ENCODE results near the gene OR2V1.
A peak's percentile ranks its signal among the peaks of the same experiment; 100 is the strongest.
"Not testable (repeated sequence)": the region's sequence is repeated elsewhere in the genome, so short reads cannot be mapped to it uniquely, and the experiment has no call there.

Gene OR2V1, protein sequence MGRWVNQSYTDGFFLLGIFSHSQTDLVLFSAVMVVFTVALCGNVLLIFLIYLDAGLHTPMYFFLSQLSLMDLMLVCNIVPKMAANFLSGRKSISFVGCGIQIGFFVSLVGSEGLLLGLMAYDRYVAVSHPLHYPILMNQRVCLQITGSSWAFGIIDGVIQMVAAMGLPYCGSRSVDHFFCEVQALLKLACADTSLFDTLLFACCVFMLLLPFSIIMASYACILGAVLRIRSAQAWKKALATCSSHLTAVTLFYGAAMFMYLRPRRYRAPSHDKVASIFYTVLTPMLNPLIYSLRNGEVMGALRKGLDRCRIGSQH

DNA sequence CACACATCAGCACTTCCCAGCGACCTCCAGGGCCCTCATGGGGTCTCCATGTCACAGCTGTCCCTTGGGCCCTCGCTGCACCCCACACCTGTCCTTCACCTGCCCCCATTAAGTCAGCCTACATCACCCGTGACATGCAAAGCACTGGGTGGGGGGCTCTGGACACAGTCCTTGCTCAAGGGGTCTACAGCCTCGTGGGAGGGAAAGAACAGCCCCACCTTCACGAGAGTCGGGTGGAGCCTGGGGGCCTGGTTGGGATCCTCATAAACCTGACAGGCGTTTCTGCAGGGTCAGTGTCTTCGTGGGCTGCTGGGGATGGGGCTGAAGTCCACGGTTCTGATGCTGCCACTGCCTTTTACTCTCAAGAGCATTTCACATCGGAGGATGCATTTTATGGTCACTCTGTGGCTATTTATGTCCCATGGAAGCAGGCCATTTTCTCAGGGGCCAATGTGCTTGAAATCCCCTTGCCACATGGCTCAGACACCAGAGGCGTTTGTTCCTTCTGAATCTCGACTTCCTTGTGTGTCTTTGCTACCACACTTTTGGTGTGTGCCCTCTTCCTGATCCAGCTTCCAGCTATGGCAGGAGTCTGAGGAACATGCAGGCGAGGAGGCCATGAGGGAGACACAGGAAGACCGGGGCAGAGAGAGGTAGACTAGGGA is at the start of gene OR2V1:
Gene OR2V1 (minus strand): TSS at position 338 of the 665 bp plus-strand sequence. CDS start 5,865 bp downstream, outside the sequence.
- no peak within 1 kb of the TSS for H3K4me3 Mint-ChIP-seq
- ATAC-seq (no peak), DNase-seq (ENCODE audit: low spot score in 2 of 2) (no peak)
- no peaks in the 10 kb centered on the region for H3K36me3 Mint-ChIP-seq
- H3K4me1 Mint-ChIP-seq, result no peaks in the 10 kb centered on the region
- H3K9me3 Mint-ChIP-seq, result no peaks in the 10 kb centered on the region
- no peak within 1 kb of the TSS for H3K27ac Mint-ChIP-seq

DNA sequence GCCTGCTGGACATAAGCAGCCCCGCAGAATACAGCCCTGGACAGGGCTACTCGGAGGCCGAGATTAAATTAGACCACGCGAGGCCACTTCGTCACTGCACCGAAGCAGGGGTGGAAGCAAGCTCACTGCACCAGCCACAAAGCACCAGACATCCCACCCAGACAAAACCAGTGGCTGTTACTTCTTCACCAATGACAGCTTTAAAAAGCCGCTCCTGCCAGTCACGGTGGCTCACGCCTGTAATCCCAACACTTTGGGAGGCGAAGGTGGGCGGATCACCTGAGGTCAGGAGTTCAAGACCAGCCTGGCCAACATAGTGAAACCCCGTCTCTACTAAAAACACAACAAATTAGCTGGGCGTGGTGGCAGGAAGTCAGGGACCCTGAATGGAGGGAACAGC is 46.6 kb upstream of the OR2V1 start:
- Mint-ChIP-seq H3K4me1 (peaks cover 25% of the 10 kb centered on the region), H3K36me3 (peaks cover 15% of the 10 kb centered on the region)
- not testable (repeated sequence) for H3K9me3 Mint-ChIP-seq; DNase-seq (ENCODE audit: low spot score in 2 of 2); H3K4me3 Mint-ChIP-seq; H3K27ac Mint-ChIP-seq; ATAC-seq

DNA sequence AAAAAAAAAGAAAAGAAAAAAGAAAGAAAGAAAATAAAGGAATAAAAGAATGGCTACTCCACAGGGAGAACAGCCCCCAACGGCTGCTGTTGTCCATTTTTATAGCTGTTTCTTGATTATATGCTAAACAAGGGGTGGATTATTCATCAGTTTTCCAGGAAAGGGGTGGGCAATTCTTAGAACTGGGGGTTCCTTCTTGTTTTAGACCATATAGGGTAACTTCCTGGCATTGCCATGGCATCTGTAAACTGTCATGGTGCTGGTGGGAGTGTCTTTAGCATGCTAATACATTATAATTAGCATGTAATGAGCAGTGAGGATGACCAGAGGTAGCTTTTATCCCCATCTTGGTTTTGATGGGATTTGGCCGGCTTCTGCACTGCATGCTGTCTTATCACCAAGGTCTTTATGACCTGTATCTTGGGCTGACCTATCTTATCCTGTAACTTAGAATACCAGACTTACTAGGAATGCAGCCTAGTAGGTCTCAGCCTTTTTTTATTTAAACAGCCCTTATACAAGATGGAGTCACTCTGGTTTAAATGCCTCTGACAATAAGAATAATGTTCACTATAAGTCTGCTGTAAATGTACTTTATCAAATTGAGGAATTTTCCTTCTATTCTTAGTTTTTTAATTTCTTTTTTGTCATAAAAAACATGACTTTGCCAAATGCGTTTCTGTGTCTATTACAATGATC is 45.4 kb upstream of the OR2V1 start:
- no peak overlapping the region for H3K4me3 Mint-ChIP-seq
- no peaks in the 10 kb centered on the region for H3K9me3 Mint-ChIP-seq
- no peak for DNase-seq (ENCODE audit: low spot score in 2 of 2)
- peaks cover 16% of the 10 kb centered on the region for H3K4me1 Mint-ChIP-seq
- no peak overlapping the region for H3K27ac Mint-ChIP-seq
- no peak for ATAC-seq
- H3K36me3 Mint-ChIP-seq, result peaks cover 15% of the 10 kb centered on the region

DNA sequence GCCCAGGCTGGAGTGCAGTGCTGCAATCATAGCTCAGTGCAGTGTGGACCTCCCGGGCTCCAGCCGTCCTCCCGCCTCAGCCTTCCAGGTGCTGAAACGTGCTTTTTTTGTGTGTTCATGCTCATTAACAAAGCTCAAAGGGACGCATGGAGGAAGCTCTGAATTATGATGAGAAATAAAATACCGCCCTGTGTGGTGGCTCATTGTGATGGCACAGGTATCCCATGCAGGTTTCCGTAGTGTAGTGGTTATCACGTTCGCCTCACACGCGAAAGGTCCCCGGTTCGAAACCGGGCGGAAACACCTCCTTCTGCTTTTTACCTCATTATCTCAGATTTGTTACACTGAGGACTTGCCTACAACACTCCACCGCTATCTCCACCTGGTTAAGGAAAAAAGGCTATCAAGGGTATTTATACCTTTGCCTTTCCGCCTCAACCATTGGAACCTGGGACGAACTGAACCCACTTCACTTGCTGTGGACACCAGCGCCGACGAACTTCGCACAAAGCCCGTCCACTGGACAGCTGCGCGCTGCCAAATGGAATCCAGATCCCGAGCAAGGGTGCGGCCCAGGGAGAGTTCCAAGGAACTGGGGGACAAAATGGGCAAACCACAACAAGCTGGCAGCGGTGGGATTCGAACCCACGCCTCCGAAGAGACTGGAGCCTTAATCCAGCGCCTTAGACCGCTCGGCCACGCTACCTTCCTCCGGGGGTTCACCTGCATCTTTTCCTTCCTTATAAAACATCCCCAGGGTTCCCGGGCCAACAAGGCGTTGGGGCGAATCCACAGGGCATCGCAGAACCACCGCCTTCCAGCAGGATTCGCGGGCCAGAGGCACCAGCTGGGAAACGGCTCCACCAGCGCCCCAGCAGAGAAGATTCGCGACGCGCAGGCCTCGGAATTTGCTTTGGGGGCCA is 42.7 kb upstream of the OR2V1 start:
- no peaks in the 10 kb centered on the region for H3K9me3 Mint-ChIP-seq
- H3K4me3 Mint-ChIP-seq, result peak overlapping the region; percentile 72

DNA sequence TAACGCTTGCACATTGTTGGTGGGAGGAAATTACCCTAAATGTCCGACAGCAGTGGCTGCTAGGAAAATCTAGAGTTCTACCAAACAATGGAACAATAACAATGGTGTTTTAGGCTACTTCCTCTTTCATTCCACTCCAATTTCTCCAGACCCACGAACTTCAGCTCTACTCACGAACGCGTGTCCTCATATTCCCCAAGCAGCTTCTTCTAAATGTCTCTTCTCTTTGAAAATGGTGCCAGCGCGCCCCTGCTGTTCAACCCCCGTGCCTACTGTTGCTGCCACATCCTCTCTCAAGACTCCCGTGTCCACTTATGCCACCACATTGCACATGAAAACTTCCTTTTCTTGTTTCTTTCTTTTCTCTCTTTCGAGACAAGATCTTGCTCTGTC is 42.1 kb upstream of the OR2V1 start:
- ATAC-seq (peak; percentile 7), DNase-seq (ENCODE audit: low spot score in 2 of 2) (no peak)
- Mint-ChIP-seq H3K4me3 (peak overlapping the region; percentile 72), H3K36me3 (peaks cover 22% of the 10 kb centered on the region), H3K4me1 (peaks cover 42% of the 10 kb centered on the region), H3K9me3 (no peaks in the 10 kb centered on the region), H3K27ac (peak overlapping the region; percentile 92)

More for the DNA sequence above, 42.7 kb upstream of the OR2V1 start:
- Mint-ChIP-seq H3K4me1 (peaks cover 35% of the 10 kb centered on the region), H3K27ac (peak overlapping the region; percentile 92), H3K36me3 (peaks cover 22% of the 10 kb centered on the region)
- DNase-seq (ENCODE audit: low spot score in 2 of 2) (peak; percentile 44 to 89), ATAC-seq (peak; percentile 83)

DNA sequence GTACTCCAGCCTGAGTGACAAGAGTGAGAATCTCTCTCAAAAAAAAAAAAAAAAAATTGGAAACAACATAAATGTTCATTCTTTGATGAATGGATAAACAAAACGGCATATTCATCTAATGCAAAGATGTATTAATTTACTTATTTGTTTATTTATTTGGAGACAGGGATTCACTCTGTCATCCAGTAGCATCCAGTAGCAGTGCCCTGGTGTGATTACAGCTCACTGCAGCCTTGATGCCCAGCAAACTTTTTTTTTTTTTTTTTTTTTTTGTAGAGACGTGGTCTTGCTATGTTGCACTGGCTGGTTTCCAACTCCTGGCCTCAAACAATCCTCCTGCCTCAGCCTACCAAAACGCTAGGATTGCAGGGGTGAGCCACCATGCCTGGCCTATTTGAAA is 40.8 kb upstream of the OR2V1 start:
- Mint-ChIP-seq H3K9me3 (no peaks in the 10 kb centered on the region), H3K36me3 (peaks cover 22% of the 10 kb centered on the region), H3K27ac (no peak overlapping the region), H3K4me1 (peaks cover 54% of the 10 kb centered on the region), H3K4me3 (no peak overlapping the region)
- DNase-seq (ENCODE audit: low spot score in 2 of 2), result no peak
- ATAC-seq, result no peak

DNA sequence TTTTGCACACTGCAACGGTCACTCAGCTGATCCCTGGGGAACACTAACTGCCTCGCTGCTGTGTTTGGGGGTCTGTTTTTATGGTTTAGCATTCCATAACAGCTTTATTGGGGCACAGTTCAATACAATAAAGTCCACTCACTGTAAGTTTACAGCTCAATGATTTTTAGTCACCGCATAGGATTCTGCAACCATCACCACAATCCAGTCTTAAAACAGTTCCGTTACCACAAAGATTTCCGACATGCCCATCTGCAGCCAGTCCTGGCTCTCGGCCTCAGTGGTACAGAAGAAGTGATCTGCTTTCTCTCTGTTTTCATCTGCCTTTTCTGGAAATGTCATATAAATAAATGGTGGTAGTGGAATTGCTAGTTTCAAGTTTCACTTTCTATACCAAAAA is 40.0 kb upstream of the OR2V1 start:
- Mint-ChIP-seq H3K4me1 (peaks cover 62% of the 10 kb centered on the region), H3K9me3 (no peaks in the 10 kb centered on the region), H3K4me3 (peak overlapping the region; percentile 71), H3K36me3 (peaks cover 22% of the 10 kb centered on the region), H3K27ac (no peak overlapping the region)
- DNase-seq (ENCODE audit: low spot score in 2 of 2) (no peak), ATAC-seq (no peak)

DNA sequence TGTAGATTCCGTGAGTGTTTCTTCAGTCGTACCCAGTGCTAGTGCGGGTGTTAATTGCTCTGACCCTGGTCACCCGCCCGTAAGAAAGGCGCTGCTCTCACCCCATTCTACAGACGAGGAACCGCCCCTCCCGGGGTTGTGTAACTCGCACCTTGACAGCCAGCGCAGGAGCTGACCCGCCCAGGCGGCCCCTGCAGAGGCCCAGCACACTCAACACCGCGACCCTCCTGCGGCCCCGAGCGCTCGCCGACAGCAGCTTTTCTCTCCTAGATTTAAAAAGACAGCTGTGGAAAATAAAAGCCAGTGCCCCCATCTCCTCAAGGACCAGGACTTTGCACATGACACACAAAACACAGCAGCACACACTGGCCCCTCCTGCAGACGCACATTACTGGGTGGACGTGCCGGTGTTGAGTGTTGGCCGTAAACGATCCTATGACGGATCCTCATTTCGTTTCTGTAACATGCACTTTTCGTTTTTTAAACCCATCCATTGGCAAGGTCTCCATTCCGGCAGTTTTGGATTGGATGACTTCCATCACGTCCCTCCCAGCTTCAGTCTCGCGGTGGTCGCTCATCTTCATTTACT is 39.4 kb upstream of the OR2V1 start:
- peak overlapping the region; percentile 60 for H3K27ac Mint-ChIP-seq
- peak; percentile 3 for ATAC-seq
- H3K4me3 Mint-ChIP-seq, result peak overlapping the region; percentile 71

DNA sequence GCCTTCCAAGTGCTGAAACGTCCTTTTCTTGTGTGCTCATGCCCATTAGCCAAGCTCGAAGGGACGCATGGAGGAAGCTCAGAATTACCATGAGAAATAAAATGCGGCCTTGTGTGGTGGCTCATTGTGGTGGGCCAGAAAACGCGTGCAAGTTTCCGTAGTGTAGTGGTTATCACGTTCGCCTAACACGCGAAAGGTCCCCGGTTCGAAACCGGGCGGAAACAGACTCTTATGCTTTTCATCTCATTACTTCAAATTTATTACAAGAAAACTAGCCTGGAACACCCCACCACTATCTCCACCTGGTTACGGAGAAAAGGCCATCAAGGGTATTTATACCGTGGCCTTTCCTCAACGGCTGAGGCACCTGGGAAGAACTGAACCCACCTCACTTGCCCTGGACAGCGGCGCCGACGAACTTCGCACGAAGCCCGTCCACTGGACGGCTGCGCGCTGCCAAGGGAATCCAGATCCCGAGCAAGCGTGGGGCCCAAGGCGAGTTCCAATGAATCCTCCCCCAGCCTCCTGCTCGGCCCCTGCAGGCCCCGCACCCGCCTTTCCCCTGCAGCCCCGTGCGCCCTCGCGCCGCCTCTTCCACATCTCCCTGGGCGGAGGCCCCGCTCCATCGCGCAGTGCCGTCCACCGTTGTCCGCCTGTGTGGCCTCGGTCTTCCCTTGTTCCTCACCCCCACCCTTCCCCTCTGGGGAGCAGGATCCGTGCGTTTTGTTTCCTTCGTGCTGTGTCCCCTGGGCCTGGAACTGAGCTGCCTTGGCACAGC is 38.7 kb upstream of the OR2V1 start:
- Mint-ChIP-seq H3K36me3 (peaks cover 30% of the 10 kb centered on the region), H3K27ac (peak overlapping the region; percentile 60), H3K4me3 (peak overlapping the region; percentile 71), H3K4me1 (peaks cover 71% of the 10 kb centered on the region)
- not testable (repeated sequence) for H3K9me3 Mint-ChIP-seq
- peak; percentile 56 to 92 for DNase-seq (ENCODE audit: low spot score in 2 of 2)
- ATAC-seq, result peak; percentile 66

More for the DNA sequence above, 39.4 kb upstream of the OR2V1 start:
- peaks cover 68% of the 10 kb centered on the region for H3K4me1 Mint-ChIP-seq
- no peak for DNase-seq (ENCODE audit: low spot score in 2 of 2)
- H3K36me3 Mint-ChIP-seq, result peaks cover 23% of the 10 kb centered on the region
- no peaks in the 10 kb centered on the region for H3K9me3 Mint-ChIP-seq

DNA sequence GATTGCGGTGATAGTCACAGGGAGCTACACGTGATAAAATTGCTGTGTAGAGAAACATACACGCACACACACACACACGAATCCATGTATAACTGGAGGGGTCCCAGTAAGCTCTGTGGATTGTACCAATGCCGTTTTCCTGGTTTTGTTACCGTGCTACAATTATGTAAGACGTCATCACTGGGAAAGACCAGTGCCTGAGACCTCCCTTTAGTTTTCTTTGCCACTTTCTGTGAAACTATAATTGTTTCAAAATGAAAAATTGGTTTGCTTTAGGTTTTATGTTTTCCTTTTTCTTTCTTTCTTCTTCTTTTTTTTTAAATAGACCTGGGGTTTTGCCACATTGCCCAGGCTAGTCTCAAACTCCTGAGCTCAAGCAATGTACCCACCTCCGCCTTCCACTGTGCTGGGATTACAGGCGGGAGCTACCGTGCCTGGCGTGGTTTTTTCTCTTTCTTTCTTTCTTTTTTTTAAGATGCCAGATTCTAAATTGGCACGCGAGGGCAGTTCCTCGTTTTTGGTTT is 37.7 kb upstream of the OR2V1 start:
- peaks cover 34% of the 10 kb centered on the region for H3K36me3 Mint-ChIP-seq
- no peaks in the 10 kb centered on the region for H3K9me3 Mint-ChIP-seq
- H3K27ac Mint-ChIP-seq, result peak overlapping the region; percentile 60
- no peak for DNase-seq (ENCODE audit: low spot score in 2 of 2)
- H3K4me1 Mint-ChIP-seq, result peaks cover 74% of the 10 kb centered on the region
- no peak for ATAC-seq
- H3K4me3 Mint-ChIP-seq, result peak overlapping the region; percentile 71

DNA sequence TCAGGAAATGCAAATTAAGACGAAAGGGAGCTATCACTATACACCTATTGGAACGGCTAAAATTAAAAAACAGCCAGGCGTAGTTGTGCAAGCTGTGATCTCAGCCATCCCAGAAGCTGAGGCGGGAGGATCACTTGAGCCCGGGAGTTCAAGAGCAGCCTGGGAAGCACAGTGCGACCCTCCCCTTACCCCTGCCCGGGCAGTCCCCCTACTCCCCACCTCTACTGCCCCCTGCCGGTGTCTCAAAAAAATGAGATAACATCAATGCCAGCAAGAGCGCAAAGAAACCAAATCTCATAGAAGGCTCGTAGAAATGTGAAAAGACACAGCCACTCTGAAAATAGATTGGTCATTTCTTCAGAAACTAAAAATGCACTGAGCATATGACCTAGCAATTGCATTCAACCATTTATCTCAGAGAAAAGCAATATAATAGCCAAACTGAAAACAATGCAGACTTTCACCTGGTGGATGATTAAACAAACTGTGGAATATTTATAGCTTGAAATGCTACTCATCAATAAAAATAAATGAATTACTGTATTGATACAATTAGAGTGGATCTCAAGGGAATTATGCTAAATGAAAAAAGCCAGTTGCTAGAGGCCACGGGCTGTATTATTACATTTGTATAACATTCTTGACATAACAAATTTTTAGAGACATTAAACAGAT is 37.0 kb upstream of the OR2V1 start:
- H3K4me1 Mint-ChIP-seq, result peaks cover 70% of the 10 kb centered on the region
- H3K27ac Mint-ChIP-seq, result no peak overlapping the region
- H3K4me3 Mint-ChIP-seq, result no peak overlapping the region
- H3K9me3 Mint-ChIP-seq, result no peaks in the 10 kb centered on the region
- ATAC-seq (no peak), DNase-seq (ENCODE audit: low spot score in 2 of 2) (peak in 1 of 2 donors; percentile 71)
- H3K36me3 Mint-ChIP-seq, result peaks cover 27% of the 10 kb centered on the region

DNA sequence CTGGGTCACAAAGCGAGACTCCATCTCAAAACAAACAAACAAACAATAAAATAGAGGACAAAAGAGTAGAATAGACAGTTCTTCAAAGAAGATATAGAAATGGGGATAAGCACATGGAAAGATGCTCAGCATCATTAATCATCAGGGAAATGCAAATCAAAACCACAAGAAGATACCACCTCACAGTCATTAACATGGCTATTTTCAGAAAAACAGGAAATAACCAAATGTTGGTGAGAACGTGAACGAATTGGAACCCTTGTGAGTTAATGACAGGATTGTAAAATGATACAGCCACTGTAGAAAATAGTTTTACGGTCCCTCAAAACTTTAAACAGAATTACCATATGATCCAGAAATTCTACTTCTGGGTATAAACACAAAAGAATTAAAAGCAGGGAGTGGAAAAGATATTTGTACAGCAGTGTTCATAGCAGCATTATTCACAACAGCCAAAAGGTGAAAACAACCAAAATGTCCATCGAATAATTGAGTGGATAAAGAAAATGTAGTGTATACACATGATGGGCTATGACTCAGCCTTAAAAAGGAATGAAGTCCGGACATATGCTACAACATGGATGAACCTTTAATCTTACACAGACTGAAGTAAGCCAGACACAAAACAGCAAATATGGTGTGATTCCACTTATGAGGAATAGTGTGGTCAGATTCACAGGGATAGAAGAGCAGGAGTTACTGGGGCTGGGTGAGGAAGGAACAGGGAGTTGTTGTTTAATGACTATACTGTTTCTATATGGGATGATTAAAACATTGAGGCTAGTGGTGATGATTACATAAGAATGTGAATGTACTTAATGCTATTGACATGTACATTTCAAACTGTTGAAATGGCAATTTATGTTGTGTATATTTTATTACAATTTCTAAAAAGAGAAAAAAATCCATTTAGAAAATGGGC is 36.1 kb upstream of the OR2V1 start:
- H3K27ac Mint-ChIP-seq, result no peak overlapping the region
- peaks cover 66% of the 10 kb centered on the region for H3K4me1 Mint-ChIP-seq
- ATAC-seq (no peak), DNase-seq (ENCODE audit: low spot score in 2 of 2) (no peak)
- H3K36me3 Mint-ChIP-seq, result peaks cover 25% of the 10 kb centered on the region
- H3K9me3 Mint-ChIP-seq, result no peaks in the 10 kb centered on the region
- H3K4me3 Mint-ChIP-seq, result no peak overlapping the region
